Gastroesophageal sphincter (tissue), 3 donors: ENCODE results near the gene SETD5.

Experiments used
- EP300 ChIP-seq: sonication (generic); formaldehyde crosslinking; IDR thresholded peaks from one replicate; pipeline ENCODE4 v1.6.1; 2017; ENCODE audit warnings: antibody characterized with exemption, mild to moderate bottlenecking
- TF ChIP-seq, protein P1 (sequence below), 4 experiments: fragments of 200-600 bp in 2 of 4; fragments of 450-650 bp in 2 of 4; sonication (generic) in 1 of 4; IDR thresholded peaks; one replicate each; pipeline ENCODE4 v1.5.1; 2017 to 2019; ENCODE audit warnings: antibody characterized with exemption in 4 of 4, mild to moderate bottlenecking in 2 of 4, moderate library complexity in 2 of 4

DNA sequence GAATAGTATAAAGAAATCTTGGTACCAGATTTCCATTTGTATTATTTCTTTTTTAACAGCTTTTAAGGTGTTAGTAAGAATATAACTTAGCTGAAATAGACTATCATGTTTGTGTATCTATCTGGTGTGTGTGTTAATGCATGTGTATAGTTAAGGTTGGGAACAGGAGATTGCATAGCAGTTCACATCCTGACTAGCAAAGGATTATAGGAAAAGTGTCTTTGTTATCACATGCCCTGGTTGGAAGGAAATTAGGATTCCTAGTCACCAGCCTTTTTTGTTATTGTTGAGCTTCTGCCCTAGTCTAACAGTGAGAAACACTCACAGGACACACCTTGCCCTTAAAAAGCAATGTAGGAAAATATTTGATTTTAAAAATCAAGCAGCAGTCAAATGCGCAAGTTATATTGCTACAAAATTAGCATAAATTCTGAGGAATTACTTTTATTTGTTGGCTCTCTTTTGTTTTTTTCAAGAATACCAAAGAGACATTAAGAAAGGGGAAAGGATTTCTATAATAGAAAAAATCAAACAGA is 58.2 kb downstream of the SETD5 start:
- TF ChIP-seq, protein P1, sequence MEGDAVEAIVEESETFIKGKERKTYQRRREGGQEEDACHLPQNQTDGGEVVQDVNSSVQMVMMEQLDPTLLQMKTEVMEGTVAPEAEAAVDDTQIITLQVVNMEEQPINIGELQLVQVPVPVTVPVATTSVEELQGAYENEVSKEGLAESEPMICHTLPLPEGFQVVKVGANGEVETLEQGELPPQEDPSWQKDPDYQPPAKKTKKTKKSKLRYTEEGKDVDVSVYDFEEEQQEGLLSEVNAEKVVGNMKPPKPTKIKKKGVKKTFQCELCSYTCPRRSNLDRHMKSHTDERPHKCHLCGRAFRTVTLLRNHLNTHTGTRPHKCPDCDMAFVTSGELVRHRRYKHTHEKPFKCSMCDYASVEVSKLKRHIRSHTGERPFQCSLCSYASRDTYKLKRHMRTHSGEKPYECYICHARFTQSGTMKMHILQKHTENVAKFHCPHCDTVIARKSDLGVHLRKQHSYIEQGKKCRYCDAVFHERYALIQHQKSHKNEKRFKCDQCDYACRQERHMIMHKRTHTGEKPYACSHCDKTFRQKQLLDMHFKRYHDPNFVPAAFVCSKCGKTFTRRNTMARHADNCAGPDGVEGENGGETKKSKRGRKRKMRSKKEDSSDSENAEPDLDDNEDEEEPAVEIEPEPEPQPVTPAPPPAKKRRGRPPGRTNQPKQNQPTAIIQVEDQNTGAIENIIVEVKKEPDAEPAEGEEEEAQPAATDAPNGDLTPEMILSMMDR (IDR thresholded peaks at IDR 0.05), result no peak
- no peak for TF ChIP-seq EP300
